A549 (cell line): ENCODE results near the gene AJAP1.

Source experiments
- CEBPB ChIP-seq, 2 experiments: fragments of >200 bp in 1 of 2; sonication (Bioruptor Twin) in 1 of 2; formaldehyde crosslinking in 1 of 2; IDR thresholded peaks; 2 replicates each; pipeline ENCODE4 v1.6.1; 2012 to 2016
- CHD2 ChIP-seq: fragments of 150-350 bp; IDR thresholded peaks from 2 replicates; pipeline ENCODE4 v1.6.1; 2014; ENCODE audit warnings: low read length; ENCODE audit not compliant: partially characterized antibody
- CTCF ChIP-seq: fragments of >200 bp; sonication (Bioruptor Twin); formaldehyde crosslinking; IDR thresholded peaks from 3 replicates; pipeline ENCODE4 v1.5.1; 2016
- EP300 ChIP-seq, 2 experiments: fragments of >200 bp; sonication (Bioruptor Twin); formaldehyde crosslinking; IDR thresholded peaks; 2 replicates in 1 of 2; 3 replicates in 1 of 2; pipeline ENCODE4 v1.6.1; 2016 to 2017
- MAFK ChIP-seq: fragments of 450-650 bp; IDR thresholded peaks from 2 replicates; pipeline ENCODE4 v1.6.1; 2014; ENCODE audit not compliant: partially characterized antibody
- NR3C1 ChIP-seq: fragments of >200 bp; sonication (Bioruptor Twin); formaldehyde crosslinking; IDR thresholded peaks from 3 replicates; pipeline ENCODE4 v1.6.1; 2017
- POLR2A ChIP-seq: IDR thresholded peaks from 2 replicates; pipeline ENCODE4 v1.6.1; 2012; ENCODE audit warnings: mild to moderate bottlenecking, low read length
- RAD21 ChIP-seq, 2 experiments: fragments of >200 bp in 1 of 2; sonication (Bioruptor Twin) in 1 of 2; formaldehyde crosslinking in 1 of 2; IDR thresholded peaks in 1 of 2; conservative IDR thresholded peaks in 1 of 2; 2 replicates in 1 of 2; 3 replicates in 1 of 2; pipeline ENCODE4 v1.6.1; 2012 to 2018; ENCODE audit warnings: inconsistent platforms in 1 of 2
- SMC3 ChIP-seq: fragments of >200 bp; sonication (Bioruptor Twin); formaldehyde crosslinking; IDR thresholded peaks from 3 replicates; pipeline ENCODE4 v1.6.1; 2018; ENCODE audit warnings: inconsistent platforms
- TP53 ChIP-seq: fragments of 250-450 bp; sonication (Bioruptor Pico); IDR thresholded peaks from 2 replicates; pipeline ENCODE4 v1.5.0; 2021; ENCODE audit warnings: mild to moderate bottlenecking, moderate library complexity
- ZC3H11A ChIP-seq: fragments of 450-650 bp; IDR thresholded peaks from 2 replicates; pipeline ENCODE4 v1.6.1; 2014; ENCODE audit warnings: antibody characterized with exemption, mild to moderate bottlenecking
- TF ChIP-seq, protein P1 (sequence below): fragments of 200-600 bp; sonication (generic); IDR thresholded peaks from 2 replicates; pipeline ENCODE4 v1.6.1; 2016; ENCODE audit warnings: antibody characterized with exemption, mild to moderate bottlenecking, moderate library complexity

GRCh38 chr1:4624801-4625200, 29.6 kb upstream of the AJAP1 start:
- TF ChIP-seq CTCF: no peak
- no peak for TF ChIP-seq CEBPB (IDR thresholded peaks at IDR 0.05)
- TF ChIP-seq SMC3: no peak
- no peak for TF ChIP-seq CHD2
- TF ChIP-seq EP300 (IDR thresholded peaks at IDR 0.05): no peak
- no peak for TF ChIP-seq TP53
- TF ChIP-seq, protein P1, sequence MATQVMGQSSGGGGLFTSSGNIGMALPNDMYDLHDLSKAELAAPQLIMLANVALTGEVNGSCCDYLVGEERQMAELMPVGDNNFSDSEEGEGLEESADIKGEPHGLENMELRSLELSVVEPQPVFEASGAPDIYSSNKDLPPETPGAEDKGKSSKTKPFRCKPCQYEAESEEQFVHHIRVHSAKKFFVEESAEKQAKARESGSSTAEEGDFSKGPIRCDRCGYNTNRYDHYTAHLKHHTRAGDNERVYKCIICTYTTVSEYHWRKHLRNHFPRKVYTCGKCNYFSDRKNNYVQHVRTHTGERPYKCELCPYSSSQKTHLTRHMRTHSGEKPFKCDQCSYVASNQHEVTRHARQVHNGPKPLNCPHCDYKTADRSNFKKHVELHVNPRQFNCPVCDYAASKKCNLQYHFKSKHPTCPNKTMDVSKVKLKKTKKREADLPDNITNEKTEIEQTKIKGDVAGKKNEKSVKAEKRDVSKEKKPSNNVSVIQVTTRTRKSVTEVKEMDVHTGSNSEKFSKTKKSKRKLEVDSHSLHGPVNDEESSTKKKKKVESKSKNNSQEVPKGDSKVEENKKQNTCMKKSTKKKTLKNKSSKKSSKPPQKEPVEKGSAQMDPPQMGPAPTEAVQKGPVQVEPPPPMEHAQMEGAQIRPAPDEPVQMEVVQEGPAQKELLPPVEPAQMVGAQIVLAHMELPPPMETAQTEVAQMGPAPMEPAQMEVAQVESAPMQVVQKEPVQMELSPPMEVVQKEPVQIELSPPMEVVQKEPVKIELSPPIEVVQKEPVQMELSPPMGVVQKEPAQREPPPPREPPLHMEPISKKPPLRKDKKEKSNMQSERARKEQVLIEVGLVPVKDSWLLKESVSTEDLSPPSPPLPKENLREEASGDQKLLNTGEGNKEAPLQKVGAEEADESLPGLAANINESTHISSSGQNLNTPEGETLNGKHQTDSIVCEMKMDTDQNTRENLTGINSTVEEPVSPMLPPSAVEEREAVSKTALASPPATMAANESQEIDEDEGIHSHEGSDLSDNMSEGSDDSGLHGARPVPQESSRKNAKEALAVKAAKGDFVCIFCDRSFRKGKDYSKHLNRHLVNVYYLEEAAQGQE: no peak
- no peak for TF ChIP-seq POLR2A
- TF ChIP-seq NR3C1: no peak
- no peak for TF ChIP-seq MAFK
- TF ChIP-seq RAD21 (conservative IDR thresholded peaks at IDR 0.05 in 1 of 2, IDR thresholded peaks at IDR 0.05 in 1 of 2): no peak
- TF ChIP-seq ZC3H11A: no peak
